ENCODE results near the gene TRAPPC3L.

Gene TRAPPC3L

GRCh38 chr6:116545651-116546050 lies at the start of gene TRAPPC3L:
TSS of gene TRAPPC3L (minus strand) at chr6:116545684. CDS start at chr6:116545514, 170 bp downstream.
- DNase-seq, result no peak

GRCh38 chr6:116595247-116595646 lies 49.8 kb upstream of the TRAPPC3L start:
- no peak for DNase-seq

GRCh38 chr6:116586738-116587137 lies 41.3 kb upstream of the TRAPPC3L start:
- DNase-seq, result no peak

- no peak for DNase-seq
Measured at GRCh38 chr6:116586276-116586675, 40.8 kb upstream of the TRAPPC3L start.

GRCh38 chr6:116580198-116580597 lies 34.7 kb upstream of the TRAPPC3L start:
- DNase-seq, result no peak

GRCh38 chr6:116579143-116579542 lies 33.7 kb upstream of the TRAPPC3L start:
- no peak for DNase-seq

- DNase-seq, result no peak
Measured at GRCh38 chr6:116578335-116578734, 32.9 kb upstream of the TRAPPC3L start.

- no peak for DNase-seq
Measured at GRCh38 chr6:116577486-116577885, 32.0 kb upstream of the TRAPPC3L start.

GRCh38 chr6:116575227-116575626 lies 29.7 kb upstream of the TRAPPC3L start:
- DNase-seq, result no peak

- DNase-seq, result no peak
Measured at GRCh38 chr6:116572162-116572561, 26.7 kb upstream of the TRAPPC3L start.

GRCh38 chr6:116571683-116572000 lies 26.2 kb upstream of the TRAPPC3L start:
- no peak for DNase-seq

GRCh38 chr6:116570856-116571682 lies 25.6 kb upstream of the TRAPPC3L start, which contains the start of gene RWDD1:
TSS of gene RWDD1 (plus strand) at chr6:116571504. CDS start at chr6:116571583, 79 bp downstream.
- DNase-seq, result peak; percentile 98

GRCh38 chr6:116568821-116569755 lies 23.6 kb upstream of the TRAPPC3L start:
- DNase-seq, result no peak

- DNase-seq, result no peak
Measured at GRCh38 chr6:116568111-116568510, 22.6 kb upstream of the TRAPPC3L start.

GRCh38 chr6:116564921-116565872 lies 19.7 kb upstream of the TRAPPC3L start:
- DNase-seq, result no peak

GRCh38 chr6:116564311-116564710 lies 18.8 kb upstream of the TRAPPC3L start:
- DNase-seq, result no peak

GRCh38 chr6:116563830-116564229 lies 18.3 kb upstream of the TRAPPC3L start:
- DNase-seq, result no peak

- DNase-seq, result no peak
Measured at GRCh38 chr6:116562614-116563013, 17.1 kb upstream of the TRAPPC3L start.

- no peak for DNase-seq
Measured at GRCh38 chr6:116562019-116562403, 16.5 kb upstream of the TRAPPC3L start.

- peak; percentile 2 for DNase-seq
Measured at GRCh38 chr6:116561377-116562018, 16.0 kb upstream of the TRAPPC3L start.

GRCh38 chr6:116560130-116560529 lies 14.6 kb upstream of the TRAPPC3L start:
- DNase-seq, result no peak

GRCh38 chr6:116557893-116558292 lies 12.4 kb upstream of the TRAPPC3L start:
- no peak for DNase-seq
